OCI-LY3 (cell line): Measurements from ENCODE around the gene LRCH1.

Experiments
- H2AFZ ChIP-seq: fragments of 200-600, 300-600 bp; shearing (Covaris generic); 2 replicates; pipeline ENCODE4 v1.6.0; 2014; ENCODE audit warnings: antibody characterized with exemption, low read depth, low read length
- H3K27ac ChIP-seq: fragments of 200-600, 300-600 bp; sonication (generic); 2 replicates; pipeline ENCODE4 v1.5.1; 2014; ENCODE audit warnings: mild to moderate bottlenecking, low read length, moderate library complexity, mixed read lengths
- H3K27me3 ChIP-seq: fragments of 200-600, 300-600 bp; sonication (generic); 2 replicates; pipeline ENCODE4 v1.6.1; 2014; ENCODE audit warnings: low read depth, low read length, mixed read lengths
- H3K36me3 ChIP-seq: fragments of 200-600, 300-600 bp; sonication (generic); replicated peaks from 2 replicates; pipeline ENCODE3; 2014; ENCODE audit warnings: low read depth, low read length, mixed read lengths
- H3K4me1 ChIP-seq: fragments of 300-600, 200-600 bp; sonication (generic); 2 replicates; pipeline ENCODE4 v1.6.1; 2014; ENCODE audit warnings: low read length, mixed read lengths
- H3K4me2 ChIP-seq: fragments of 200-600, 300-600 bp; sonication (generic); 2 replicates; pipeline ENCODE4 v1.6.1; 2014; ENCODE audit warnings: low read length, mixed read lengths
- H3K4me3 ChIP-seq: fragments of 300-600, 200-600 bp; sonication (generic); 2 replicates; pipeline ENCODE4 v1.5.1; 2014; ENCODE audit warnings: antibody characterized with exemption, mild to moderate bottlenecking, low read length, moderate library complexity
- H3K79me2 ChIP-seq: fragments of 300-600, 200-600 bp; shearing (Covaris generic); 2 replicates; pipeline ENCODE4 v1.6.1; 2014; ENCODE audit warnings: mild to moderate bottlenecking, low read length, mixed read lengths
- H3K9ac ChIP-seq: fragments of 300-600, 200-600 bp; shearing (Covaris generic); 2 replicates; pipeline ENCODE4 v1.6.0; 2014; ENCODE audit warnings: mild to moderate bottlenecking, low read length, moderate library complexity
- H3K9me3 ChIP-seq: fragments of 200-600, 300-600 bp; shearing (Covaris generic); 2 replicates; pipeline ENCODE4 v1.6.1; 2014; ENCODE audit warnings: low read length, mixed read lengths; ENCODE audit not compliant: insufficient read depth
- H4K20me1 ChIP-seq: fragments of 200-600, 300-600 bp; sonication (generic); 2 replicates; pipeline ENCODE4 v1.6.1; 2016; ENCODE audit warnings: low read length, mixed read lengths; ENCODE audit not compliant: insufficient read depth
- CTCF ChIP-seq: fragments of 200-600, 300-600 bp; sonication (generic); IDR thresholded peaks from 2 replicates; pipeline ENCODE4 v1.5.1; 2014; ENCODE audit warnings: antibody characterized with exemption, low read length, low read depth
- EZH2phosphoT487 ChIP-seq: fragments of 200-600 bp; shearing (Covaris generic); IDR thresholded peaks from 2 replicates; pipeline ENCODE4 v1.6.1; 2018; ENCODE audit warnings: antibody characterized with exemption, mixed run types, low read depth

Gene LRCH1

DNA sequence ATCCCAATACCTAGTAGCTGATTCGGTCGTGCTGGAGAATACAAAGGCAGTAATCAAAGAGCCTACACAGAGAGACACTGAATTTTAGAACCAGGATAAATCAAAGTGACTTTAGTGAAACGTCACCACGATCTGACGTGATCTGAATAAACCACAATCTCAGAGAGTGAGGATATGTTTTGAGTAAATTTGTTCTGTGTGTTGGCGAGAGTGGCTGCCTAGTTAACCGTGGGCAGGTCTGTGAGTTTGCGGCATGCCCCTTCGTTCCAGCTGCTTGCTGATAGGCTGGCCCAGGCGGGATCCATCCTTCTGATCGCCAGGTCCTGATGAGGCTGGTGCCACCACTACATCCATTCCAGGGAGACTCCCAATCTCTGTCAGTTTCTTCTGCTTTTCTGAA is 40.4 kb downstream of the LRCH1 start:
- Histone ChIP-seq H3K79me2 (peaks cover 99% of the 10 kb centered on the region), H4K20me1 (peaks cover 44% of the 10 kb centered on the region), H3K4me2 (peak overlapping the region; percentile 84), H3K4me3 (peak overlapping the region; percentile 58), H3K27ac (no peak overlapping the region), H3K27me3 (no peaks in the 10 kb centered on the region), H3K4me1 (peaks cover 93% of the 10 kb centered on the region), H2AFZ (no peak overlapping the region), H3K36me3 (no peaks in the 10 kb centered on the region), H3K9me3 (no peaks in the 10 kb centered on the region), H3K9ac (peak overlapping the region; percentile 4; the same call in 1 of the 2 replicates)
- TF ChIP-seq EZH2phosphoT487 = no peak
- TF ChIP-seq CTCF = no peak

GRCh38 chr13:46594374-46595078 is 41.6 kb downstream of the LRCH1 start:
- Histone ChIP-seq H3K9me3 (no peaks in the 10 kb centered on the region), H3K79me2 (peaks cover 99% of the 10 kb centered on the region), H3K4me2 (peak overlapping the region; percentile 84), H3K27me3 (no peaks in the 10 kb centered on the region), H3K36me3 (no peaks in the 10 kb centered on the region), H3K27ac (peak overlapping the region; percentile 50; the same call in 1 of the 2 replicates), H2AFZ (no peak overlapping the region), H3K4me1 (peaks cover 92% of the 10 kb centered on the region), H3K9ac (0 out of 2 replicates have a peak overlapping the region, but pooled peaks have one; percentile 4), H3K4me3 (peak overlapping the region; percentile 58), H4K20me1 (peaks cover 46% of the 10 kb centered on the region)
- TF ChIP-seq CTCF = no peak

DNA sequence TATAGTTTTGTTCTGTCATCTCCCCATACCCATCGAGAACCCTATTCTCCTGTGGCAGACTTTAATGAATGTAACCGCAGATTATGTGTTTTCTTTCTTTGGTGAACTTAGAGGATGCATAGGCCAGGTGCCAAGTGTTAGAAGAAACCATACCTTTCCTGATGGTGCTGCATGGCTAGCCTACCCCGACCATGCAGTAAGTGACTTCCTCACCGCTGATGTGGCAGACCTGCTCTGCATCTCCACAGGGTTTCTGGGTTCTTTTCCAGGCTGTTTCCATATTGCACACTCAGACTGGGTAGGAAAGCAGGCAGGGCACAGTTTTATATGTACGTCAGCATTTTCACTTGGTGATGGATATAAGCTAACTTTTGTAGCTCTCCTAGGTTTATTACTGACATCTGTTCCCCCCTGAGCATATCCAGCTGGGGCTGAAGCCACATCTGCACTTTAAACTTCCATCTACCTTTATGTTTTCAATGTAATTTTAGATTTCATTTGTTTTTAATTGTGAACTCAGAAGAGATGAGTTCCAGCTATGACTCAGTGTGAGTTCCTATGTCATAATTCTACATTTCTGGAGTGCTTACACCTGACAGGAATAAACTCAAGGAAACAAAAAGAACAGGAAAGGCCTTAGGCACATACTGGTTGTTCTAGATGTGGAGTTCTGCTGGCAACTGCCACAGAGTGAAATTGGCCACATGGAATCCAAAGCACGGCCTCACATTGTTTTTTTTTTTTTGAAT is 42.3 kb downstream of the LRCH1 start:
- peak overlapping the region; percentile 41 for H3K9ac ChIP-seq
- no peak for TF ChIP-seq CTCF
- no peak for TF ChIP-seq EZH2phosphoT487
- H3K4me2 ChIP-seq = peak overlapping the region; percentile 84
- no peaks in the 10 kb centered on the region for H3K9me3 ChIP-seq
- peak overlapping the region; percentile 58 for H3K4me3 ChIP-seq
- peak overlapping the region; percentile 50 for H3K27ac ChIP-seq
- peaks cover 99% of the 10 kb centered on the region for H3K79me2 ChIP-seq
- H2AFZ ChIP-seq = no peak overlapping the region
- H3K4me1 ChIP-seq = peaks cover 84% of the 10 kb centered on the region
- peaks cover 46% of the 10 kb centered on the region for H4K20me1 ChIP-seq
- H3K36me3 ChIP-seq = no peaks in the 10 kb centered on the region
- H3K27me3 ChIP-seq = no peaks in the 10 kb centered on the region

DNA sequence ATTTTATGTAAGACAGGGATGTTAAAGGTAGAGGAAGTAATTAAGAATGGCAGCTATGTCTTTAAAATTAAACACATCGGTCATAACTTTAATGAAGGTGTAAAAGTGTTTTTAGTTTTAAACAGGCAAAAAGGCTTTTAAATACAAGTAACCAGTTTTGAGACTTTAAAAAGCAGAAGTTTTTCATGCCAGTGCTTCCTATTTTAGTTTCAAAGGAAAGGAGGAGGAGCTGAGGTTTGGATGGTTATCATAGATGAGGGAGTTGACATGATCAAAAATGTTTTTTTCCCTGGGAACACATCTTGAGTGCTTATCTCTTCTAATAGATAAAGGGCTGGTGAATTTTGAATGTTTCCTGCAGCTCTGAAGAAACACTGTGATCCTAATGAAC is 42.9 kb downstream of the LRCH1 start:
- Histone ChIP-seq H4K20me1 (peaks cover 50% of the 10 kb centered on the region), H3K4me2 (peak overlapping the region; percentile 84), H3K36me3 (no peaks in the 10 kb centered on the region), H3K4me1 (peaks cover 80% of the 10 kb centered on the region), H3K9me3 (no peaks in the 10 kb centered on the region), H3K27ac (peak overlapping the region; percentile 50), H3K79me2 (peaks cover 100% of the 10 kb centered on the region), H3K27me3 (no peaks in the 10 kb centered on the region), H2AFZ (no peak overlapping the region), H3K9ac (peak overlapping the region; percentile 41), H3K4me3 (peak overlapping the region; percentile 58)
- TF ChIP-seq EZH2phosphoT487 (no peak), CTCF (no peak)
